GM12874 (cell line): ENCODE measurements around the gene NFKBIE.

Source experiments
- TF ChIP-seq, protein P1 (sequence below): IDR thresholded peaks from 2 replicates; pipeline ENCODE4 v1.5.1; 2011; ENCODE audit warnings: low read depth, mild to moderate bottlenecking, control low read depth, low read length, moderate library complexity; ENCODE audit not compliant: insufficient read depth

NFKBIE gene

GRCh38 chr6:44255105-44255808 is 10.1 kb downstream of the NFKBIE start:
- TF ChIP-seq, protein P1, sequence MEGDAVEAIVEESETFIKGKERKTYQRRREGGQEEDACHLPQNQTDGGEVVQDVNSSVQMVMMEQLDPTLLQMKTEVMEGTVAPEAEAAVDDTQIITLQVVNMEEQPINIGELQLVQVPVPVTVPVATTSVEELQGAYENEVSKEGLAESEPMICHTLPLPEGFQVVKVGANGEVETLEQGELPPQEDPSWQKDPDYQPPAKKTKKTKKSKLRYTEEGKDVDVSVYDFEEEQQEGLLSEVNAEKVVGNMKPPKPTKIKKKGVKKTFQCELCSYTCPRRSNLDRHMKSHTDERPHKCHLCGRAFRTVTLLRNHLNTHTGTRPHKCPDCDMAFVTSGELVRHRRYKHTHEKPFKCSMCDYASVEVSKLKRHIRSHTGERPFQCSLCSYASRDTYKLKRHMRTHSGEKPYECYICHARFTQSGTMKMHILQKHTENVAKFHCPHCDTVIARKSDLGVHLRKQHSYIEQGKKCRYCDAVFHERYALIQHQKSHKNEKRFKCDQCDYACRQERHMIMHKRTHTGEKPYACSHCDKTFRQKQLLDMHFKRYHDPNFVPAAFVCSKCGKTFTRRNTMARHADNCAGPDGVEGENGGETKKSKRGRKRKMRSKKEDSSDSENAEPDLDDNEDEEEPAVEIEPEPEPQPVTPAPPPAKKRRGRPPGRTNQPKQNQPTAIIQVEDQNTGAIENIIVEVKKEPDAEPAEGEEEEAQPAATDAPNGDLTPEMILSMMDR, result no peak

GRCh38 chr6:44254191-44255104 is 10.9 kb downstream of the NFKBIE start:
- TF ChIP-seq, protein P1, result no peak

GRCh38 chr6:44253307-44254101 is 11.8 kb downstream of the NFKBIE start:
- TF ChIP-seq, protein P1, result peak; percentile 61

- TF ChIP-seq, protein P1, result no peak
Measured at GRCh38 chr6:44251576-44252524, 13.5 kb downstream of the NFKBIE start.

DNA sequence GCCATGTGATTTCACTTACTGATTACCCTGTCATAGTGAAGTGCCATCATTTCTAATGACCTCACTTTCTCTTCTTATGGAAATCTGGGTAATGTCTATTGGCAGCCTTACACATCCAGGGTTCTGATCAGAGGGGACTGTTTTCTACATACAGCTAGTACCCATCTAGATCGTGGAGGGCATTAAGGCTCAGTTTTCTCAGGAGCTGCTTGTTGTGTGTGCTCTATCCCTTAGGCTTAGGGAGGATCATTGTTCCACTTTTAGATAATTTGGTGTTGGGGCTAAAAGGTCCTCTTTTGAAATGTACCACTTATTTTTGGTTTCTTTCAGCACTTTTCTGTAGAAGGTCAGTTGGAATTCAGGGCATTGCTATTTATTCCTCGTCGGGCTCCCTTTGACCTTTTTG is 14.6 kb downstream of the NFKBIE start:
- TF ChIP-seq, protein P1, result no peak

- TF ChIP-seq, protein P1, result no peak
Measured at GRCh38 chr6:44250067-44250717, 15.2 kb downstream of the NFKBIE start.
